T-helper 2 cell treated with Interferon-gamma antibody and Interleukin-4, amounts not matched to agents 5 μg/mL and 100 μg/mL, for 36 hours (primary cell): ENCODE measurements around the gene TNFSF8.

Experiments
- DNase-seq: peaks from one replicate; pipeline ENCODE4 v3.0.0; 2021; ENCODE audit warnings: low spot score
- H3K27ac Mint-ChIP-seq: one replicate; pipeline ENCODE4 v1.8.0; 2021; ENCODE audit warnings: mild to moderate bottlenecking, mixed read lengths
- H3K27me3 Mint-ChIP-seq: one replicate; pipeline ENCODE4 v1.8.0; 2021; ENCODE audit warnings: low read depth, mixed read lengths
- H3K36me3 Mint-ChIP-seq: one replicate; pipeline ENCODE4 v1.8.0; 2021; ENCODE audit warnings: low read depth, mixed read lengths
- H3K4me1 Mint-ChIP-seq: one replicate; pipeline ENCODE4 v1.8.0; 2021; ENCODE audit warnings: low read depth, mixed read lengths
- H3K4me3 Mint-ChIP-seq: one replicate; pipeline ENCODE4 v1.8.0; 2022; ENCODE audit warnings: mild to moderate bottlenecking, moderate library complexity, mixed read lengths
- H3K9me3 Mint-ChIP-seq: one replicate; pipeline ENCODE4 v1.8.0; 2021; ENCODE audit warnings: mixed read lengths

TNFSF8 gene

GRCh38 chr9:114953046-114953445 is 22.7 kb upstream of the TNFSF8 start:
- Mint-ChIP-seq H3K4me1 (peaks cover 20% of the 10 kb centered on the region), H3K4me3 (no peak overlapping the region), H3K27me3 (peaks cover 4% of the 10 kb centered on the region), H3K27ac (no peak overlapping the region), H3K9me3 (no peaks in the 10 kb centered on the region), H3K36me3 (no peaks in the 10 kb centered on the region)
- no peak for DNase-seq

GRCh38 chr9:114950761-114951160 is 20.4 kb upstream of the TNFSF8 start:
- Mint-ChIP-seq H3K4me1 (peaks cover 9% of the 10 kb centered on the region), H3K27ac (no peak overlapping the region), H3K36me3 (no peaks in the 10 kb centered on the region), H3K9me3 (no peaks in the 10 kb centered on the region), H3K27me3 (peaks cover 8% of the 10 kb centered on the region), H3K4me3 (no peak overlapping the region)
- DNase-seq = no peak

- Mint-ChIP-seq H3K27me3 (peaks cover 10% of the 10 kb centered on the region), H3K27ac (no peak overlapping the region), H3K4me3 (no peak overlapping the region), H3K36me3 (no peaks in the 10 kb centered on the region), H3K9me3 (no peaks in the 10 kb centered on the region), H3K4me1 (peaks cover 6% of the 10 kb centered on the region)
- no peak for DNase-seq
Measured at GRCh38 chr9:114947058-114947457, 16.7 kb upstream of the TNFSF8 start.

GRCh38 chr9:114945616-114946412 is 15.4 kb upstream of the TNFSF8 start:
- peaks cover 10% of the 10 kb centered on the region for H3K27me3 Mint-ChIP-seq
- H3K36me3 Mint-ChIP-seq = no peaks in the 10 kb centered on the region
- peaks cover 6% of the 10 kb centered on the region for H3K4me1 Mint-ChIP-seq
- no peak overlapping the region for H3K27ac Mint-ChIP-seq
- no peaks in the 10 kb centered on the region for H3K9me3 Mint-ChIP-seq
- DNase-seq = no peak
- H3K4me3 Mint-ChIP-seq = no peak overlapping the region

GRCh38 chr9:114941376-114941775 is 11.0 kb upstream of the TNFSF8 start:
- H3K27ac Mint-ChIP-seq = no peak overlapping the region

GRCh38 chr9:114938687-114939575 is 8.5 kb upstream of the TNFSF8 start:
- DNase-seq = no peak
- Mint-ChIP-seq H3K4me1 (peaks cover 17% of the 10 kb centered on the region), H3K36me3 (no peaks in the 10 kb centered on the region), H3K27me3 (no peaks in the 10 kb centered on the region), H3K27ac (no peak overlapping the region), H3K9me3 (no peaks in the 10 kb centered on the region), H3K4me3 (peak overlapping the region; percentile 15)

More at GRCh38 chr9:114941376-114941775, 11.0 kb upstream of the TNFSF8 start:
- DNase-seq = no peak
- H3K4me1 Mint-ChIP-seq = peaks cover 17% of the 10 kb centered on the region
- no peak overlapping the region for H3K4me3 Mint-ChIP-seq
- no peaks in the 10 kb centered on the region for H3K36me3 Mint-ChIP-seq
- peaks cover 6% of the 10 kb centered on the region for H3K27me3 Mint-ChIP-seq
- H3K9me3 Mint-ChIP-seq = no peaks in the 10 kb centered on the region

- peaks cover 2% of the 10 kb centered on the region for H3K27me3 Mint-ChIP-seq
- no peaks in the 10 kb centered on the region for H3K9me3 Mint-ChIP-seq
- peaks cover 1% of the 10 kb centered on the region for H3K36me3 Mint-ChIP-seq
Measured at GRCh38 chr9:114937516-114937915, 7.1 kb upstream of the TNFSF8 start.

GRCh38 chr9:114936581-114936980 is 6.2 kb upstream of the TNFSF8 start:
- H3K36me3 Mint-ChIP-seq = peaks cover 1% of the 10 kb centered on the region
- H3K4me3 Mint-ChIP-seq = no peak overlapping the region
- H3K4me1 Mint-ChIP-seq = peaks cover 19% of the 10 kb centered on the region
- no peaks in the 10 kb centered on the region for H3K9me3 Mint-ChIP-seq
- no peak overlapping the region for H3K27ac Mint-ChIP-seq
- peaks cover 2% of the 10 kb centered on the region for H3K27me3 Mint-ChIP-seq
- no peak for DNase-seq

More at GRCh38 chr9:114937516-114937915, 7.1 kb upstream of the TNFSF8 start:
- Mint-ChIP-seq H3K4me3 (no peak overlapping the region), H3K4me1 (peaks cover 17% of the 10 kb centered on the region), H3K27ac (no peak overlapping the region)
- DNase-seq = no peak

GRCh38 chr9:114935119-114935518 is 4.7 kb upstream of the TNFSF8 start:
- Mint-ChIP-seq H3K4me3 (no peak overlapping the region), H3K4me1 (peaks cover 27% of the 10 kb centered on the region), H3K27ac (no peak overlapping the region), H3K36me3 (peaks cover 1% of the 10 kb centered on the region), H3K27me3 (peaks cover 2% of the 10 kb centered on the region), H3K9me3 (no peaks in the 10 kb centered on the region)
- no peak for DNase-seq

GRCh38 chr9:114932502-114932901 is 2.1 kb upstream of the TNFSF8 start:
- H3K4me3 Mint-ChIP-seq = no peak overlapping the region
- H3K9me3 Mint-ChIP-seq = no peaks in the 10 kb centered on the region
- H3K4me1 Mint-ChIP-seq = peaks cover 18% of the 10 kb centered on the region
- peaks cover 2% of the 10 kb centered on the region for H3K27me3 Mint-ChIP-seq
- H3K36me3 Mint-ChIP-seq = peaks cover 17% of the 10 kb centered on the region
- H3K27ac Mint-ChIP-seq = no peak overlapping the region
- no peak for DNase-seq

- Mint-ChIP-seq H3K36me3 (peaks cover 24% of the 10 kb centered on the region), H3K4me3 (peak overlapping the region; percentile 99), H3K27me3 (peaks cover 2% of the 10 kb centered on the region), H3K9me3 (no peaks in the 10 kb centered on the region), H3K4me1 (peaks cover 25% of the 10 kb centered on the region), H3K27ac (peak overlapping the region; percentile 99)
- DNase-seq = no peak
Measured at GRCh38 chr9:114931407-114931806, 1.0 kb upstream of the TNFSF8 start.

- H3K4me1 Mint-ChIP-seq = peaks cover 42% of the 10 kb centered on the region
- DNase-seq = no peak
- peaks cover 40% of the 10 kb centered on the region for H3K36me3 Mint-ChIP-seq
- peak overlapping the region; percentile 96 for H3K27ac Mint-ChIP-seq
- H3K4me3 Mint-ChIP-seq = peak overlapping the region; percentile 88
- H3K27me3 Mint-ChIP-seq = peaks cover 2% of the 10 kb centered on the region
- H3K9me3 Mint-ChIP-seq = no peaks in the 10 kb centered on the region
Measured at GRCh38 chr9:114929201-114929600, 1.2 kb downstream of the TNFSF8 start.

GRCh38 chr9:114928671-114929070 is 1.7 kb downstream of the TNFSF8 start:
- no peaks in the 10 kb centered on the region for H3K9me3 Mint-ChIP-seq
- H3K27ac Mint-ChIP-seq = peak overlapping the region; percentile 96
- peaks cover 43% of the 10 kb centered on the region for H3K36me3 Mint-ChIP-seq
- DNase-seq = no peak
- peak overlapping the region; percentile 88 for H3K4me3 Mint-ChIP-seq
- H3K4me1 Mint-ChIP-seq = peaks cover 42% of the 10 kb centered on the region
- H3K27me3 Mint-ChIP-seq = peaks cover 1% of the 10 kb centered on the region

- H3K4me1 Mint-ChIP-seq = peaks cover 44% of the 10 kb centered on the region
Measured at GRCh38 chr9:114928136-114928535, 2.3 kb downstream of the TNFSF8 start.

More at GRCh38 chr9:114928136-114928535, 2.3 kb downstream of the TNFSF8 start:
- Mint-ChIP-seq H3K36me3 (peaks cover 43% of the 10 kb centered on the region), H3K27me3 (no peaks in the 10 kb centered on the region), H3K27ac (peak overlapping the region; percentile 96), H3K4me3 (peak overlapping the region; percentile 88), H3K9me3 (no peaks in the 10 kb centered on the region)
- no peak for DNase-seq
